NCI-H2029 (cell line): ENCODE results near the gene RERG.
"Not testable (repeated sequence)": the region's sequence is repeated elsewhere in the genome, so short reads cannot be mapped to it uniquely, and the experiment has no call there.

Source experiments
- DNase-seq: peaks from one replicate; lab custom pipeline; 2025; lab: John Stamatoyannopoulos, UW

Gene RERG, protein sequence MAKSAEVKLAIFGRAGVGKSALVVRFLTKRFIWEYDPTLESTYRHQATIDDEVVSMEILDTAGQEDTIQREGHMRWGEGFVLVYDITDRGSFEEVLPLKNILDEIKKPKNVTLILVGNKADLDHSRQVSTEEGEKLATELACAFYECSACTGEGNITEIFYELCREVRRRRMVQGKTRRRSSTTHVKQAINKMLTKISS

DNA sequence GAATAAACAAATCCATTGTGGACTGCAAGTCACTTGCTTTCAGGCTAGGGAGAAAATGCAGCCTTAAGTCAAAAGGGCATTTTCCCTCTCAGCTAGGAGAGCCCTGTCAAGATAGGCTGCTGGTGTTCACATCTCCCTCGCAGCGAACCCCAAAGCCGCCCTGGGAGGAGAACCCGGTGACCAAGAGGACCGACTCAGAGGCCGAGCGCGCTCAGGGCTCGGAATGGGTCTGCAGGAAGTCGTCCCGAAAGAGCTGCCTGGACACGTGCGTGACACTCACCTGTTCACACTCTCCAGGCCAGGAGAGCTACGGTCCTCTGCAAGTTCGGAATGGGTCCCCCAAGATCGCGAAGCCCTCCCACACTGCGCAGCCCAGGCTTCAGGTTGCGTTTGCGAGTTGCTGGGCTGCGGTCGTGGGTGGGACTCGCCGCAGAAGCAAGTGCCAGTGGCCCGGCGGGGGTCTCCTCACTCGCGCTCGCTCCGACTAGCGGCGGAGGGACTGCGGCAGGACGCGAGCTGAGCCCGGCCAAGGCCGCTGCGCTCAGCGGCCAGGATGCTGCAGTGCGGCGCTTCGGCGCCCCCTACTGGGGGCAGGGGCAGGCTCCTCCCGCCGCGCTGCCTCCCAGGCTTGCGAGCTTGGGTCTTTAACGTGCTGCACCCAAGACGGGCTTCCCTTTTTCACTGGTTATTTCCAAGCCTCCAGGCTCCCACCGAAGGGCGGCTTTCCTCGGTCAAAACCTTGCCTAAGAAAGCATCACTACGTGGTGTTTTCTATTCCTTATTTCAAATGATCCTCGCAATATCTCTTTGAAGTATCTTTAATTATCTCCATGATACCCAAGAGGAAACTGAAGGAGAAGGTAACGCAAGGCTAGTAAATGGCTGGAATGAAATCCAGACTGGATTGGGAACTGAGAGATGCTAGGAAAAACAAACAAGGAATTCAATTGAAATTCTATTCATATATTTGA lies at the start of gene RERG:
TSS of gene RERG (minus strand) at position 503 of the 971 bp plus-strand sequence. CDS start 3,928 bp downstream, outside the sequence.
- DNase-seq = peak; percentile 50

DNA sequence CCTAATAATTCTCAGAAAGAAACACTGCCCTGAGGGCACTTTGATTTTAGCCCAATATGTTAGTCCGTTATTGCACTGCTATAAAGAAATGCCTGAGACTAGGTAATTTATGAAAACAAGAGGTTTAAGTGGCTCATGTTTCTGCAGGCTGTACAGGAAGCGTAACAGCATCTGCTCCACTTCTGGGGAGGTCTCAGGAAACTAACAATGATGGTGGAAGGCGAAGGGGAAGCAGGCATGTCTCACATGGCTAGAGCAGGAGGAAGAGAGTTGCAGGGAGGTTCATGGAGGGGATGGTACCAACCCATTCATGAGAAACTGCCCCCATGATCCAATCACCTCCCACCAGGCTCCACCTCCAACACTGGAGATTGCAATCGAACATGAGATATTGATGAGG lies 49.4 kb upstream of the RERG start:
- no peak for DNase-seq

DNA sequence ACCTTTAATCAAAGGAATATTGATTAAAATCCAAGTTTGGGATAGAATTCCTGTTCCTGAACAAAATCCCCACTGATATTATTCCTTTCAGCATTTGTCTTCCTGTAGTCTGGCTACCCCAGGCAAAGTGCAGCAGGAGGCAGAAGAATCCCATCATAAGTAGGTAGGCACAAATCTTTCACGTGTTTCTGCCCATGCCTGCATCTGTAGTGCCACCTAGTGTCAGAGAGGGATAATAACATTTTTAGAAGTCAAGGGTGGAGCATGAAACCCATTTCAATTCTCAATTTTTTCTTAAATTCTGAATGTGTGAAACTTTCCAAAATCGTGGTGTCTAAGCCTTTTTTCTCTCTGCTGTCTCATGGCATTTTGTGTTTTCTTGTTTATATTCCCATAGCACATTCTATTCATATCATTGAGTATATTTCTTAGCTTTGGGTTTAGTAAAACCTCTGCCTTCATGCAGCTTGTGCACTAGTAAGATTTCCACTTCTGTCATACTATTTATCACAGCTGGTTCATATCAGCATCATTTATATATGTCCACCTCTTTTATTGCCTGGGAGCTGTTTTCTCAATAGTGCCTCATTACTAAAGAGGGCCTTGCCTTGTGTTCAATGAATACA lies 47.8 kb upstream of the RERG start:
- peak; percentile 45 for DNase-seq

DNA sequence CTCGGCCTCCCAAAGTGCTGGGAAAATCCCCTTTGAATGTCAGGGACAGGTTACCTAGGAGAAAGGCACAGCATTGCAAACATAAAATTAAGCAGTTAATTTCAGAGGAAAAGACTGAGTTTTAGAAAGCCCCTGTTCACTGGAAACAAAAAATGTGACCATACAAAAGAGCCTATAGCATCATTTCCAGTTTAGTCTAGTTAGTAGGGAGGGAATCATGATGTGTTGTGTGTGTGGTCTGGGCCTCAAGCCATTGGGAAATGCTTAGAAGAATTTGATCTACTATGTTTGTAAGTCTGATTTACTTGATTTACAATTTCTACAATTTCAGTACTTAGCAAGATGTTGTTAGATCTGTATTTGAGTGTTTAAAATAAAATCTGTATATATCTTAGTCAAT lies 47.1 kb upstream of the RERG start:
- no peak for DNase-seq

DNA sequence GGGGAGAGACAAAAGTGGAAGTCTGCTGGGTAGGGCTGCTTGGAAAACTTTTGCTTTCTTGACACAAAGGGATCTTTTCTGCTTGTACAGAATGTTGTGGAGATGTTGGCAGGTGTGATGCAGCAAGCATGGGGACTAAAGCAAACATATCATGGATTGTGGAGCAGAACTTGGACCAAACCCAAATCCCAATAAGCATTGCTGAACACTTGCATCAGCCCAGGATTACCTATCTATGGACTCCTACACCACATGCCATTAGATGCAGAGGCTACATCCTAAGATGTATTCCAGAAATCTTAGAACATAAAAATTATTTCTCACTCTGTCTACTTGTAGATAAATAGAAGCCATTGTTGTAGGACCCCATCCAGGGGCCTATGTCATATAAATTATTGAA lies 44.7 kb upstream of the RERG start:
- DNase-seq = no peak

DNA sequence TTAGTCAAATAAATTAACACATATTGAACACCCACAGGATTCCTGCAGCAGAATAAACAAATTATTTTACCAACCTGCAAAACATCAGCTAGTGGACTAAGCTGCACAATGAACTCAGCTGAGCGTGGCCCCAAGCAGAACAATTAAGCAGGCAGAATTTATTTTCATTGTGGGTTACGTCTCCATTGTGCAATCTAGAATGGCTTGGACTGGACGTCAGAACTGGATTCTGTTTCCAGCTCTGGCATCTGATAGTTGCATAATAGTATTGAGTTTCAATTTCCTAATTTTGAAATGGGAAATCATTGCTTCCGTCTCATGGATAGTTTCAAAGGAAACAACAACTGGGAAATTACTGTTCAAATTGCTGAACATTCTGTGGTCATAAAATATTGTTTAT lies 35.5 kb upstream of the RERG start:
- DNase-seq = no peak

DNA sequence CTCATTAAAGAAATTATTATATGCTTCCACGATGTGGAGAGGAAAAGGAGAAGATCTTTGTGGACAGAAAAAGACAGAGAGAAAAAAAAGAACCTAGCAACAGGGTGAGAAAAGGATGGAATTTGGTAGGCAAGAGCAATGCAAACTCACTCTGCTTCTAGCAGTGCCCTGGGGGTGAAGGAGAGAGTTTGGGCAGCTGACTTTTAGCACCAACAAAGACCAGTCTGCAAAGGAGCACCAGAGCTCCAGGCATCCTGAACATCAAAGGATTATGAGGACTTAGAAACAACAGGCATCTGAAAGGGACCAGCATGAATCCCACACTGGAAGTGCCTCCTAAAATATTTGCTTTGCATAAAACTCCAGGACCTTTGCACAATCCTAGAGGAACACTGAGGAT lies 32.8 kb upstream of the RERG start:
- DNase-seq = no peak

DNA sequence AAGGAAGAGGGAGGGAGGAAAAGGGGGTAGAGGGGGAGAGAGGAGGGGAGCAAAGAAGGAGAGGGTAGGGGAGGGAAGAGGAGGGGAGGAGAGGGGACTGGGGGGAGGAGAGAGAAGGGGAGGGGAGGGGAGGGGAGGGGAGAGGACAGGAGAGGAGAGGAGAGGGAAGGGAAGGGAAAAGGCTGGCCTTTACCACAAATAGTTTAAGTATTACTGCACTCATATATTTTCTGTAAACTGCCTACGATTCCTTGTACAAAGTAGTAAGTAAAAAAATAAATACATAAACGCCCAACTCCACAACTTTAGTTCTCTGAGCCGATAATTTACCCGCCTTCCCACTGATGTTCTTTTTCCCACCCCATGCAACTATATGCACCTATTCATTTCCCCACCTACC lies 23.7 kb upstream of the RERG start:
- peak; percentile 19 for DNase-seq

DNA sequence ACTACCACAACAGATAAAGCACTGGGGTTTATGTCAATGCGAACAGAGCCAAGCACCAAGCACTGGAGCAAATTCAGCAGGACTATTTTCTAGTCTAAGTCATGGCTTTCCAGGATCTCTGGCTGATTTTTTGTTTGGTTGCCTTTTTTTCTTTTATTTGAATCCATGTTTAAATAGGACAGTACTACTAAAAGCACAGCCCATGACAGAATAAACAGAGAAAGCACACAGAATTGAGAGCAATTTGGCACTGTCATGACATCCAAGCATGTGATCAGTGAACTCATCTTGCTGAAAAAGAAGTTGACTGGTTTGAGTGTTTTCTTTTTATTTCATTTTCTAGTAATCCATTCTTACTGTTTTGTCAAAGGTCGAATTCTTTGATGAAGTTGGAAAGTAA lies 23.1 kb upstream of the RERG start:
- DNase-seq = peak; percentile 92

DNA sequence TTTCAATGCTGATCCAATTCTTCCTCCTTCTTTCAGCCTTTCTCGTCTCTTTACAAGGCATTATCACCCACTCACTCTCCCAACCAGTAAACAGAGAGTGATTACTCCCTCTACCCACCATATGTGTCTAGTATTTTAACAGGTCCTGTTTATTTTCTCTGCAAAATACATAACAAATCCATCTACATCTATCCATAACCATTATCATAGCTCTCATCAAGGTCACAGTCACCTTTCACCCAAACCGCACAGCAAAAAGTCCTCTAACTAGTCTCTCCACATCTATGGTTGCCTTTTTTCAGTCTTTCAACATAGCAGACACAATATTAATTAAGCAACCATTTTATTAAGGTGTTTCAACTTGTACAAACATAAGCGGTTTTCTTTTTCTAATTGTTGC lies 21.9 kb upstream of the RERG start:
- no peak for DNase-seq

DNA sequence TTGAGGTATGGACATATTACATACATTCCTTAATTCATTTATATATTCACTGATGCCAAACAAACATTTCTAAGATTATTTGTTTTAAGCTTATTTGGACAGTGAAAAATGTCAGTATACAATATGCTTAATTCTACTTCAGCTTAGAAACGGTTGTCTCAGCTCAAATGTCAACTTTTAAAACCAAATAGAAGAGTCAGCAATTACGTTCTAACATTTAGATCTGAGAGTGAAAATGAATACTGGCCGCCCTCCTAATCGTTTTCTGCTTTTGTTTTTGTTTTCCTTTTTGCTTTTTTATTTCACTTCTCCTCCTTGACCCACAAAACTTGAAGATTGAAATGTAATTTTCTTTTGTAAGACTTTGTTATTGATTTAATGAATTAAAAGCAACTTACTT lies 19.7 kb upstream of the RERG start:
- DNase-seq = no peak

DNA sequence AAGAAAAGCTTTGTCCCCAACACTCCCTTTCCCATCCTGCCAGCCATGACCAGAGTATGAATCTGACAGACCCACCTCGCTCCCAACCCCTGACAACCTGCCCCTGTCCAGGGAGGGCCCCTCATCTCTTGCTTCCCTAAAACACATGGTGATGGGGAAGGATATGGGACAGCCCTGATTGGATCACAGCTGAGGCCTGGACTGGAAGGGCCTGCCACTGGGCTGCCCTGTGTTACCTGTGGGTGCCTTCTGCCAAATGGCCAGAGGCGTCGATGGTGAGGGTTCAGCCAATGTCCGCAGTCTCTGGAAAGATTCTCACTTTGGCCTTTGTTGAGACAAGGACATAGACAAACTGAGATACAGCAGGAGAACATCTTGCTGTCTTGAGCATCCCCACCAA lies 13.3 kb upstream of the RERG start:
- no peak for DNase-seq

DNA sequence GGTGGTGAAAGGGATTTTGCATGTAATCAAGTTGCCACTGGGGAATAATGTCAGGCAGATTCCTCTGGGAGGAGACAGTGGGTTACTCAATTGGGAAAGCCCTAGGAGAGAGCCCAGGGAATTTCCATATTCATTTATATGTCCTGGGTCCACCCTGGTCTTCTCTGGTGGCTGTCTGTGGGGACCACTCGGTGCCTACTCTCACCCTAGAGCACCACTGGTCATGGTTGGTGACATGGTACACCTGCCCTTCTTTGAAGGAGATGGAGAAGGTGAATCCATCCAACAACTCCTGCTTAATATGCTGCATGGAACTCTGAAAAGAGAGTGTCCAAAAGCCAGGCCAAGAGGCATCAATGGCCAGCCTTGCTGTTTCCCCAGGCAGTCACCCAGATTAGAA lies 12.8 kb upstream of the RERG start:
- DNase-seq = no peak

DNA sequence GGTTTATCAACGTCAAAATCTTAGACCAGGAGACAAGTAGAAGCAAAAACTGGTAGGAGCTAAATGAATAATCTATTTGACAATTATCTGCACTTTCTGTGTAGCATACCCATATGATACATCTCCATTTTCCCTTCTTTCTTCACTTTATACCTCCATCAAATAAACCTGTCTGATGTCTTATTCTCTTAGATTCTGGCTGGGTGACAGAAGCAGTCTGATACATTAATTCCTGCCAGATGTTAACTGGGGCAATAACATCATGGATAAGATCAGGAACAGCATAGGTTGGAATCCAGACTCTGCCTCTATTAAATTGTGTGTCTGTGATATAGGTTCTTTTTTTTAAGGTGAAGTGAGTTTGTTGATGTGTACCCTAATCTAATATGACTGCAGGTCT lies 11.7 kb upstream of the RERG start:
- DNase-seq = no peak

DNA sequence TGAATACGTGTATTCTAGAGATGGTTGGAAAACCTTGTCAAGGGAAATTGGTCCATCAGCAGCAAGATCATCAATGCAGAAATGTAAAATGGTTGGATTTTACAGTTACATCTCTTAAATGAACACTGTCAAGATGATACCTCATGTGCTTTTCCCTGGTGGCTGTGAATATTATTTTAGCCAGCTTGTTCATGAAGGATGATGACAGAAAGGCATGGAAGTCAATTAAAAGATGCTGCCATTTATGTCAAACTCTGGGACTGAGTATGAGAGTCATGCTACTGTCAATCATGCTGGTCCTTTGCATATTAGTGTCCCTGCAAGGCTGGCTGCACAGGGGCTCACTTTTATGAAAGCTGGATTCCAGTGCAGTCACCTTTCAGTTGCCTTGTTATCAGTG lies 10.3 kb upstream of the RERG start:
- no peak for DNase-seq

DNA sequence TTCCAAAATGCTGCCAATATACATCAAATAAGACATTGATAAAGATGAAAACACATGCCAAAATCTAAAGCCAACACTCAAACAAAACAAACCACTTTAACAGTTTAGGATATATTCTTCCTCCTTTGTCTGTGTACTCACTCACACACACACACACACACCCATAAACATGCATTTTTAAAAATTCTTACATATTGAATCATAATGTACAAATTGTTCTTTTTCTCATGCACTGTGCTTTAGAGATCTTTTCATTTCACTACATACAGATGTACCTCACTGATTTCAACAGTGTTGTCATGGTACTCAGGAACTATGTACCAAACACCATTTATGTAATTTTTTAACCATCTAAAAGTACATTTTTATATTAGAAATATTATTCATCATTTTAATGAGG lies 9.5 kb upstream of the RERG start:
- no peak for DNase-seq

DNA sequence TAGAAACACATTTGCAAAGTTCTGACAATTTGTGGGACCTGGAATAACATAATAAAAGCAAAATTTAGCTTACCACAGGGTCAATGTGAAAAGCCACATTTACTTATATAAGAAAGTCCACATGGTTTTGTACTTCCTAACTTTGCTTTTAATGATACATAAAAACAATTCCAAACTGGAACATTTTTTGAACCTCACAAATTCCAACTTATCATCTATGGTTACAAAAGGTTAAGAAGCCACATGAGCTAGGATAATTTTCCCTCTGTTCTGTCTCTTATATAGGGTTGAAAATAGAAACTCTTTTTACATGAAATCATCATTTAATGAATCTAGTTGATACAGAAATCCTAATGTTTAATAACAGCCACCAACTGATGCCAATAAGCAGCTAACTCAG lies 8.9 kb upstream of the RERG start:
- DNase-seq = no peak

DNA sequence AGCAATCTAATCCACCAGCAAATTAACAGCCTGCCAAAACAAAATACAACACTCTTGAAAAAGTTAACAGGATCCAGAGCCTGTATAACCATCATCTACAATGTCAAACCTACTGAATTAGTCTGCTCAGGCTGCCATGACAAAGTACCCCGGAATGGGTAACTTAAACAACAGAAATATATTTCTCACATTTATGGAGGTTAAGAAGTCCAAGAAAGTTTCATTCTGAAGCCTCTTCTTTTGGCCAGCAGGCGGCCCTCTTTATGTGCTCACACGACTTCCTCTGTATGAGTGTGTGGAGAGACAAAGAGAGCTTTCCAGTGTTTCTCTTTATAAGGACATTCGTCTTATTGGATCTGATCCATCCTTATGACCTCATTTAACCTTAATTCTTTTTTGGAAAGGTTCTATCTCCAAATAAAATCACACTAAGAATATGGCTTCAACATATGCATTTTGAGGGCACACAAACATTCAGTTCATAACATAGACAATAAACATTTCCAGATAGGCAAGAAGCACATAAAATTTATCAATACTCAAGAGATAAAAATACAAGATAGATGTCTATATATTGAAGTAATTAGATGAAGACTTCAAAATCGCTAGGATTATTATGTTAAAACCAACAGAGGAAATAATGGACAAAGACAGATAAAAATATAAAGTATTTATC lies 5.9 kb upstream of the RERG start:
- DNase-seq = peak; percentile 52

DNA sequence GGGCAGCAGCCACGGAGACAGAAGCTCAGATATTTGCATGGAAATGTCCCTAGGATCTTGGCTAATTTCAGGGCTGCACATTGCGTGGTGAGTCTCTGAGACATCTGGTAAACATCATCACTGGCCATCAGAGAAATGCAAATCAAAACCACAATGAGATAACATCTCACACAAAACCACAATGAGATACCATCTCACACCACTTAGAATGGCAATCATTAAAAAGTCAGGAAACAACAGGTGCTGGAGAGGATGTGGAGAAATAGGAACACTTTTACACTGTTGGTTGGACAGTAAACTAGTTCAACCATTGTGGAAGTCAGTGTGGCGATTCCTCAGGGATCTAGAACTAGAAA lies 4.6 kb upstream of the RERG start:
- DNase-seq = not testable (repeated sequence)

DNA sequence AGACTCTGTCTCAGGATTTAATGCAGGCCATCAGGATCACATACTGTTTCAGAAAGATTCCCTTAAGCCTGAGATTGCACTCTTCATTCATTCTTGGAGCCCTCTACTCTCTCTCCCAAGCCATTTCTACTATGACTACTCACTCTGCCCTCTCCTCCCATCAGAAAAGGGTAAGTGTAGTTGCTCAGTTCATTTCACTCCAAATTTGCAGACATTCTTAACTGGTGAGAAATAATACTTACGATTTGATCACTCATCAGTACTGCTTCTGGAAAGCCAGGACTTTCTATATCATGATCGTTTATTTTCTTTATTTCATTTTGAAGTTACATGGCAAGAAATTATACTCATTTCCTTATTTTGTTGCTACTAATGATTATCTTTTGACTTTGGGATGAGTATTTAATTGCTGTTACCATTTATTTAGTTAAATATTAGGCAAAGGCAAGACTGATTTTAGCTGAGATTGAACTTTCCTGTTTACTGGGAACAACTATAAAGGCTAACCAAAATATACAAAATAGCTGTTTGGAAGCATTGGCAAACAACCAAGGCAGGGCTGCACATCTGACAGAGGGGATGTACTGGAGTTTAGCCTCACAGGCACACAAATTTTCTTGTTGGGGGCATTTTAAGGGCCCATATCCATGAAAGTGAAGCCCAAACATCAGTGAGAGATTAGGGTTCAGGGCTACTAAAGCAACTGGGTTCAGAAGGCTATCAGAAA lies 4.1 kb upstream of the RERG start:
- no peak for DNase-seq

DNA sequence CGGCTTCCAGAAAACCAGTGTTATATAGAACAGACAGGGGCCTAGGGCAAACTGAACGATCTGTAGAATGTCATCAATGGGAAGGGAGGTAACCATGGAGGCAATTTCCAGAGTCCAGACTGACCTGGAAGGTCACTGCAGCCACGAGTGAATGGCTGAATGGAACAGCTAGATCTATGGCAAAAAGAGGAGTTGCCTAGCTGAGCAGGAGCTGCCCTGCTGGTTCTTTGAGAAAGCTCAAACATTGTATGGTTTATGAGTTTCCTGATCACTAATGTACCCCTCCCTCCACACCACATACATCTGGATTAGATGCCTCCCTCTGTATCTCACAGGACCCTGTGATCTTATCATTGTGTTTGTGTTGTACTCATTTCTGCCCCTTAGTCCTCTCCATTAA lies 1.0 kb upstream of the RERG start:
- no peak for DNase-seq

DNA sequence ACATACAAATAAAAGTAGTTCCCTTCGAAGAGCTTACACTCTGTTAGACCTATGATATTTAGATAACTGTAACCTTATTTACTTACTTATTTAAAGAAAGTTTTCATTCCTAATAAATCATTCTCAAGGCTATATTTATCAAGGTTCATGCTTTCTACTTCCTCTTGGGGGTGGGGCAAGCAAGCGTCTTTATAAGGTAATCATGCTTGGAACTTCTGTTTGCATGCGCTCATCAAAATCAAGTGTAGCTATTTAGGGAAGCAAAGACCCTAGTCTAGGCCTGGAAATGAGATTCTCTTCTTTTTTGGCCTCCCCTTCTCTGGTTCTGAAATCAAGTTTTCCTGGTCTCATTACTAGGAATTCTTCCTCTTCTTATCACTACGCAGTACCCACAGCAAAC lies 766 bp downstream of the RERG start:
- no peak for DNase-seq
